Omental fat pad (tissue), 4 donors: ENCODE measurements around the gene TANC1. TPM values are rescaled to one million over a fixed set of nuclear protein-coding genes. Genes with fewer than 3 reads are reported as not detected.

Experiments
- ATAC-seq: fragments of 150-250 bp; one replicate; pipeline ENCODE4 v1.9.1; 2016; ENCODE audit warnings: mild to moderate bottlenecking, moderate library complexity; ENCODE audit not compliant: low FRiP score
- DNase-seq: peaks from one replicate; pipeline ENCODE4 v3.0.0-alpha.2; 2019; ENCODE audit warnings: low spot score
- total RNA-seq, 4 donors: library from RNA; depleted of rRNA; stranded (reverse); fragments of >200 nt; gene quantifications; one replicate each; pipeline ENCODE4 v1.1.0, GENCODE V29; 2016
- TF ChIP-seq, protein P1 (sequence below), 3 donors: fragments of 450-650 bp; IDR thresholded peaks; one replicate each; pipeline ENCODE4 v1.5.1; 2016 to 2017; ENCODE audit warnings: antibody characterized with exemption in 3 of 3, mild to moderate bottlenecking in 3 of 3, moderate library complexity in 2 of 3

TANC1 gene
- total RNA-seq, 4 donors from 2014 or later = 26.4 to 72.5 (median 34.9) TPM

DNA sequence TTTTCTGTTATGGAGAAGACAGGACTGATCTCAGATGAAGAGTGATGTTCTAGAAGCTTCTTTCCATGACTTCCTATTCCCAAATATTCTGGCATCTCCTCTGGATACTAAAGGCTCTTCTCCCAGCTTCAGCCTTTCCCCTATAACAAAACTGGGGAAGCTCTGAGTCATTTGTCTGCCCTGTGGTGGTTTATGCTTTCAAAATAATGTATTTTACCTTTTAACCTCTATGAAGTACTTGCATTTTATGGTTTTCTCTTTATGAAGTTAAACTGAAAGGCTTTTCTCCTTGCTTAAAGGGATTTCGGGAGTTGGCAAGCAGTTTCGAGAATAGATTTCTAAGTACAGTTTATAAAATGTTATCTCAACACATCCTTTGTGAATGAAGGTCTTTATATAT is 104.4 kb downstream of the TANC1 start:
- ATAC-seq (no peak), DNase-seq (no peak)
- TF ChIP-seq, protein P1, sequence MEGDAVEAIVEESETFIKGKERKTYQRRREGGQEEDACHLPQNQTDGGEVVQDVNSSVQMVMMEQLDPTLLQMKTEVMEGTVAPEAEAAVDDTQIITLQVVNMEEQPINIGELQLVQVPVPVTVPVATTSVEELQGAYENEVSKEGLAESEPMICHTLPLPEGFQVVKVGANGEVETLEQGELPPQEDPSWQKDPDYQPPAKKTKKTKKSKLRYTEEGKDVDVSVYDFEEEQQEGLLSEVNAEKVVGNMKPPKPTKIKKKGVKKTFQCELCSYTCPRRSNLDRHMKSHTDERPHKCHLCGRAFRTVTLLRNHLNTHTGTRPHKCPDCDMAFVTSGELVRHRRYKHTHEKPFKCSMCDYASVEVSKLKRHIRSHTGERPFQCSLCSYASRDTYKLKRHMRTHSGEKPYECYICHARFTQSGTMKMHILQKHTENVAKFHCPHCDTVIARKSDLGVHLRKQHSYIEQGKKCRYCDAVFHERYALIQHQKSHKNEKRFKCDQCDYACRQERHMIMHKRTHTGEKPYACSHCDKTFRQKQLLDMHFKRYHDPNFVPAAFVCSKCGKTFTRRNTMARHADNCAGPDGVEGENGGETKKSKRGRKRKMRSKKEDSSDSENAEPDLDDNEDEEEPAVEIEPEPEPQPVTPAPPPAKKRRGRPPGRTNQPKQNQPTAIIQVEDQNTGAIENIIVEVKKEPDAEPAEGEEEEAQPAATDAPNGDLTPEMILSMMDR (IDR thresholded peaks at IDR 0.05) = no peak

DNA sequence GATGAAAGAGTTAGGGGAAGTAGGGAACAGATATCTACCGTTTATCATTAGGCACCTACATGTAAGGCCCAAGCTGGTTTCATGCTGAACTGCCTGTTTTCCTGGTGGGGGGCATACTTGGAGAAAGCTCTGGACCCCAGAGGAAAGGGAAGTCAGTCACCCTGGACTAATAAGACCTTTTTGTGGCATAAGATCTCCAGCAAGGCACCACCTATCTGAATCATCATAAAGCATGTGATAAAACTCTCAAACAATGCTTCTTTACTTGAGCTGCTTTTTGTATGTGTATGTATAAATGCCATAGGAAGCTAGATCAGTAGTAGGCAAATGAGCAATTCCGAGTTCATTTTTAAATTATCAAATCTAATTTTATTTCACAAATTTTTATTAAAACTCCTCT is 104.8 kb downstream of the TANC1 start:
- DNase-seq (no peak), ATAC-seq (peak; percentile 27)
- TF ChIP-seq, protein P1 (IDR thresholded peaks at IDR 0.05) = no peak

DNA sequence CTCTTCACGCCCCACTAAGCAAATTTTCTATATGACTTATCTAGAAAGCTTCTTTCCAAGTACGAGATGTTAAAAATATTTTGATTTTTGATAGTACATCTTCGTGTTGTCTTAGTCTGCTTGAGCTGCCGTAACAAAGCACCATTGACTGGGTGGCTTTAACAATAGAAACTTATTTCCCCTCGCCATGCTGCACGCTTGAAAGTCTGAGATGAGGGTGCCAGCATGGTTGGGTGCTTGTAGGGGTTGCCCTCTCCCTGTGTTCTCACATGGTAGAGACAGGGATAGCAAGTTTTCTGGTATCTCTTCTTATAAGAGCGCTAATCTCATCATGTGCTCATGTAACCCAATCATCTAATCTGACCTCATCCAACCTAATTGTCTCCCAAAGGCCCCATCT is 106.2 kb downstream of the TANC1 start:
- ATAC-seq = no peak
- no peak for DNase-seq
- TF ChIP-seq, protein P1 (IDR thresholded peaks at IDR 0.05) = no peak

DNA sequence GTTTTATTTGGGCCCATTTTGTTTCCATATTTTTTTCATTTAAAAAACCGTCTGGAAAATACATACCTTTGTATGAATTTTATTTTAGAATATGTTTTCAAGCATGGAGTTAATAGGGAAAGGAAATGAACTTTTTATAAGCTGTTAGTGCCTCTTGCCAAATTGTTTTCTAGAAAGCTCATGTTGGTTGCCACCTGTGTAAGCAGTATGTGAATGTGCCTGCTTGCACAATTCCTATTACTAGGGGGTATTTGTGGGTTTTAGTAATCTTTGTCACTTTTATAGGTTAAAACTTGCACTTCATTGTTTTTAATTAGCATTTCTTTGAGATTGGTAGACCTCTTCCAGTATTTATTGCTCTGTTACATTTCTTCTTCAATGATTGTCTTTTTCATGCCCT is 107.3 kb downstream of the TANC1 start:
- ATAC-seq = no peak
- DNase-seq = no peak

DNA sequence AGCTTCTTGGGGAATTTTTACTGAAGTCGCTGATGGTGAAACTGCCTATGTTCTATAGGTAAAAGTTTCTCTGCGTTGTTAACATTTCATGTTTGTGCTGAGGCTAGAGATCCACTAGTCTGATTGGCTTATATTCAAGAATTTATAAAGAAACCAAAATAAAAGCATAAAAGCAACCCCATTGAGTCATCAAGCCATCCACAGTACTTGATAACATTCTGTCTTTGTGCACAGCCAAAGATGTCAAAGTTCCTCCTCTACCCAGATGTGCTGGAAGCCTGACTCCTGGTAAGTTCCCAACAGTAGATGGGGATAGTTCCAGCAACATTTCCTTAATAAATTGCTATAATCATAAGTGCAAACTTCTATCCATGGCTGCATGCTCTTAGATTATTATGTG is 107.8 kb downstream of the TANC1 start:
- TF ChIP-seq, protein P1 (IDR thresholded peaks at IDR 0.05) = no peak
- ATAC-seq = peak; percentile 79
- no peak for DNase-seq

More for the DNA sequence above, 107.3 kb downstream of the TANC1 start:
- TF ChIP-seq, protein P1 (IDR thresholded peaks at IDR 0.05) = no peak

DNA sequence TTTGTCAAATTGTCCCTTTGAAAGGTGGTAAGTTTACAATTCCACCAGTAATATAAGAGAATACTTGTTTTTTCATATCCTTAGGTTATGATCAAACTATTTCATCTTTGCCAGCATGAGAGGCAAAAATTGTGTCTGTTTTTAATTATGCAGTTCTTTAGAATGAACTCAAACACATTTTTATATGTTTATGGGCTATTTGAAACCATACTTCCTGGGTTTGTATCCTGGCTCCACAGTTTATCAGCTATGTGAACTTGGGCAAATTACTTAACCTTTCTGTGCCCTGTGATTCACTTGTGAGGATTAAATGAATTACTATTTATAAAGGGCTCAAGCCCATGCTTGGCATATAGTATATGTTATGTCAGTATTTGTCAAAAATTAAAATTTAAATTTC is 109.4 kb downstream of the TANC1 start:
- TF ChIP-seq, protein P1 (IDR thresholded peaks at IDR 0.05) = no peak
- ATAC-seq (no peak), DNase-seq (no peak)

DNA sequence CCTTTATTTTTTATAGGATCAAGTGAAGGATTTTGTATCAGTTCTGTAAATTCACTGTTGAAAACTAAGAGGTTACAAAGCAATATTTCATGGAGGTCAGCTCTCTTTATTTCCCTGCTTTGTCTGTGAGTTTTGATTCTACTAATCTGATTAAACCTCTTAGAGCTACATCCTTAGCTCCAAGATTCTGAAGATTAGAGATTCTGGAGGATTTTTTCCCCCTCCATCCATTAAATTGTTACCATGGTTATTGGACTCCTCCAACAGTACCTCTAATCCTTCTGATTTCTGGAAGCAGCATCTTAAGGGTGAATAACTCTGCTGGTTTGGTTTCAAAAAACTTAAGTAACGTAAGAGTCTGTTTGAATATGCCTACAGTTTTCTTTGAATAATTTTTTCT is 110.0 kb downstream of the TANC1 start:
- TF ChIP-seq, protein P1 (IDR thresholded peaks at IDR 0.05) = no peak
- ATAC-seq (no peak), DNase-seq (no peak)
